Esophagus squamous epithelium (tissue), 5 donors: ENCODE results near the gene SHLD3. TPM values are rescaled to one million over a fixed set of nuclear protein-coding genes. Genes with fewer than 3 reads are reported as not detected.
"Not testable (repeated sequence)": the region's sequence is repeated elsewhere in the genome, so short reads cannot be mapped to it uniquely, and the experiment has no call there.

Source experiments
- DNase-seq: peaks from one replicate; lab custom pipeline; 2025; lab: John Stamatoyannopoulos, UW
- H3K27ac ChIP-seq, 4 donors: fragments of 200-600 bp; sonication (generic); one replicate each; pipeline ENCODE4 v1.5.1; 2016 to 2019; ENCODE audit warnings: mild to moderate bottlenecking in 1 of 4
- H3K27me3 ChIP-seq, 4 donors: fragments of 200-600 bp; sonication (generic); 1 replicate in 3 of 4; 2 replicates in 1 of 4; pipeline versions ENCODE4 v1.5.1 to v1.6.0; 2017 to 2021; ENCODE audit warnings: antibody characterized with exemption in 1 of 4
- H3K36me3 ChIP-seq, 3 donors: fragments of 200-600 bp; sonication (generic); one replicate each; pipeline ENCODE4 v1.5.1; 2016 to 2019
- H3K4me1 ChIP-seq, 3 donors: fragments of 200-600 bp; sonication (generic); one replicate each; pipeline ENCODE4 v1.5.1; 2017 to 2019
- H3K4me3 ChIP-seq, 4 donors: fragments of 200-600 bp; sonication (generic); 1 replicate in 3 of 4; 2 replicates in 1 of 4; pipeline ENCODE4 v1.5.1; 2016 to 2019; ENCODE audit warnings: mild to moderate bottlenecking in 2 of 4, moderate library complexity in 1 of 4
- H3K9me3 ChIP-seq, 3 donors: fragments of 200-600 bp; sonication (generic); one replicate each; pipeline ENCODE4 v1.5.1; 2016 to 2019
- CTCF ChIP-seq, 6 experiments: fragments of 450-650 bp in 4 of 6; fragments of 200-600 bp in 2 of 6; sonication (generic) in 2 of 6; IDR thresholded peaks; one replicate each; pipeline ENCODE4 v1.5.1; 2016 to 2019; ENCODE audit warnings: antibody characterized with exemption in 6 of 6, mild to moderate bottlenecking in 4 of 6, moderate library complexity in 4 of 6
- POLR2A ChIP-seq, 4 donors: fragments of 450-650 bp; IDR thresholded peaks; one replicate each; pipeline ENCODE4 v1.6.1; 2017; ENCODE audit warnings: antibody characterized with exemption in 4 of 4, mild to moderate bottlenecking in 4 of 4, moderate library complexity in 3 of 4
- WGBS, 2 donors: methylation state at CpG; one replicate each; pipeline ENCODE4 v1.1.5; 2018; 5-methylcytosine and 5-hydroxymethylcytosine counted together
- intact Hi-C: fragments of 100-400 bp; cut with DNase I; formaldehyde crosslinking; loops from one replicate; pipeline ENCODE4 v1.15.0; 2022
- total RNA-seq, 4 donors: library from RNA; depleted of rRNA; stranded (reverse); fragments of >200 nt; gene quantifications; one replicate each; pipeline ENCODE4 v1.1.0, GENCODE V29; 2016
- donor health status: DM: yes; HTN: yes; CAD: no.

The SHLD3 gene
- 1 to 10 TPM in 3 of 4 donors, under 1 TPM in 1; 0.27 to 4.5 (median 3.1) TPM for total RNA-seq

- TF ChIP-seq POLR2A (IDR thresholded peaks at IDR 0.05) = peak in 2 of 4 donors; percentile 7 to 18
- TF ChIP-seq CTCF (IDR thresholded peaks at IDR 0.05) = peak in 2 of 6 experiments; percentile 13 to 26
- DNase-seq = peak; percentile 70
- H3K36me3 ChIP-seq = peaks cover 0 to 20% (median 0%) of the 10 kb centered on the region in 3 donors
- WGBS, 2 donors = 0% methylated on average over 30 to 36 of the region's 36 CpGs
- peak within 1 kb of the TSS; percentile 82 to 92 (median 86) for H3K27ac ChIP-seq
- intact Hi-C loops = no loop called here
- peaks cover 19 to 45% (median 25%) of the 10 kb centered on the region in 3 donors for H3K4me1 ChIP-seq
- no peaks in the 10 kb centered on the region for H3K27me3 ChIP-seq
- no peaks in the 10 kb centered on the region for H3K9me3 ChIP-seq
- H3K4me3 ChIP-seq = peak within 1 kb of the TSS; percentile 74 to 92 (median 83)
Measured at GRCh38 chr5:65624571-65625555, at the start of gene SHLD3, which contains the start of gene TRAPPC13. SHLD3 (plus strand) TSS chr5:65625027; CDS start chr5:65629588, 4,561 bp downstream. TRAPPC13 (plus strand) TSS chr5:65625027; CDS start chr5:65625061, 34 bp downstream.

- DNase-seq = no peak
- no peak for TF ChIP-seq POLR2A (IDR thresholded peaks at IDR 0.05)
- no peak for TF ChIP-seq CTCF (IDR thresholded peaks at IDR 0.05)
Measured at GRCh38 chr5:65577141-65577540, 47.7 kb upstream of the SHLD3 start.

GRCh38 chr5:65588694-65589093 lies 36.1 kb upstream of the SHLD3 start:
- Histone ChIP-seq H3K4me1 (no peaks in the 10 kb centered on the region), H3K4me3 (no peak overlapping the region), H3K27ac (no peak overlapping the region), H3K9me3 (no peaks in the 10 kb centered on the region), H3K27me3 (no peaks in the 10 kb centered on the region), H3K36me3 (peaks cover 0 to 100% (median 25%) of the 10 kb centered on the region in 3 donors)
- DNase-seq = no peak
- intact Hi-C loops = no loop called here
- 84 to 96% methylated on average over 2 of the region's 2 CpGs for WGBS, 2 donors
- TF ChIP-seq POLR2A (IDR thresholded peaks at IDR 0.05) = no peak
- no peak for TF ChIP-seq CTCF (IDR thresholded peaks at IDR 0.05)

More at GRCh38 chr5:65577141-65577540, 47.7 kb upstream of the SHLD3 start:
- no peak overlapping the region for H3K27ac ChIP-seq
- no peak overlapping the region for H3K4me3 ChIP-seq
- H3K4me1 ChIP-seq = no peaks in the 10 kb centered on the region
- peaks cover 0 to 83% (median 11%) of the 10 kb centered on the region in 3 donors for H3K36me3 ChIP-seq
- intact Hi-C loops = no loop called here
- H3K27me3 ChIP-seq = no peaks in the 10 kb centered on the region
- H3K9me3 ChIP-seq = no peaks in the 10 kb centered on the region

- H3K27ac ChIP-seq, DNase-seq, H3K27me3 ChIP-seq, H3K4me3 ChIP-seq, H3K4me1 ChIP-seq, intact Hi-C loops, H3K9me3 ChIP-seq: not testable (repeated sequence)
- no CpG with 5 or more reads among the region's 1 CpG for WGBS, 2 donors
- peaks cover 0 to 99% (median 4%) of the 10 kb centered on the region in 3 donors for H3K36me3 ChIP-seq
Measured at GRCh38 chr5:65601761-65602160, 23.1 kb upstream of the SHLD3 start.

GRCh38 chr5:65611524-65611923 lies 13.3 kb upstream of the SHLD3 start:
- H3K4me1 ChIP-seq = no peaks in the 10 kb centered on the region
- no peaks in the 10 kb centered on the region for H3K9me3 ChIP-seq
- TF ChIP-seq POLR2A (IDR thresholded peaks at IDR 0.05) = no peak
- no peak for TF ChIP-seq CTCF (IDR thresholded peaks at IDR 0.05)
- WGBS, 2 donors = 70 to 81% methylated on average over 3 of the region's 3 CpGs
- intact Hi-C loops = no loop called here
- no peaks in the 10 kb centered on the region for H3K27me3 ChIP-seq
- no peak overlapping the region for H3K4me3 ChIP-seq
- DNase-seq = no peak
- no peak overlapping the region for H3K27ac ChIP-seq
- peaks cover 0 to 100% (median 7%) of the 10 kb centered on the region in 3 donors for H3K36me3 ChIP-seq
